ENCODE results near the gene RBM5.

The RBM5 gene

DNA sequence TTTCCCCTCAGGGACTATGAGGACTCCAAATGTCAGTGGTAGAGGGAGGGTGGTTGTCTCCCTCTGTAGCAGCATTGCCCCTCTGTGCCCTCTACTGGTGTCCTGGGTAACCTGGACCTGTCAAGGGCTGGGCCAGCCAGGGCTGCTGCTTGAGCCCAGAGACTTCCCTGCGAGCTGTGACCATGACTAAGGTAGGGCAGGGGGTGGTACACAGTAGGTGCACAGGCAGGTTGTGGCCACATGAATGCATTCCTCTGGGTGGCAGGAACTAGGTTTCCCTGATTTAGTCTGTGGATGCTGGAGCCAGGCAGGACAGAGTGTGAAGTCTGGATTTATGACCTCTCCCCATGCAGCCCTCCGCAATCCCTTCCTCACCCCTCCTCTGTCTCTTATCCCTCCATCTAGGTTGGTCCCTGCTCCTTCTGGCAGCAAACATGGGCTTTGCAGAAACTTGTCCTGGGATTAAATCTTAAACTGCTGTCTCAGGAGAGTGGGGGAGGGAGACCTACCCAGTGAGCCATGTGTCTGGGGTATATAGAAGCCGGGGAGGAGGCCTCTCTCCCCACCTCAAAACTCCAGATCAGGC lies 57.7 kb downstream of the RBM5 start:
- H3K4me3 ChIP-seq (ENCODE audit: low read depth, low read length) = no peak overlapping the region
- H3K9me3 ChIP-seq (ENCODE audit: control insufficient read depth, insufficient read depth, low read depth, low read length) = no peaks in the 10 kb centered on the region
- POLR2A ChIA-PET = no interaction called here
- no peak overlapping the region for H3K27ac ChIP-seq (ENCODE audit: extremely low read depth, low read depth, low read length)
- TF ChIP-seq ZNF48 (tag by site-specific recombination; IDR thresholded peaks at IDR 0.05) = no peak
- TF ChIP-seq ZNF777 (tag by site-specific recombination; IDR thresholded peaks at IDR 0.05; ENCODE audit: borderline replicate concordance) = no peak
- no peak for TF ChIP-seq ZNF366 (tag by site-specific recombination; conservative IDR thresholded peaks at IDR 0.05)
- 0 out of 2 replicates have a peak, but pooled peaks have one; percentile 29 for TF ChIP-seq ZBTB6 (tag by site-specific recombination; IDR thresholded peaks at IDR 0.05)
- TF ChIP-seq, protein P1, sequence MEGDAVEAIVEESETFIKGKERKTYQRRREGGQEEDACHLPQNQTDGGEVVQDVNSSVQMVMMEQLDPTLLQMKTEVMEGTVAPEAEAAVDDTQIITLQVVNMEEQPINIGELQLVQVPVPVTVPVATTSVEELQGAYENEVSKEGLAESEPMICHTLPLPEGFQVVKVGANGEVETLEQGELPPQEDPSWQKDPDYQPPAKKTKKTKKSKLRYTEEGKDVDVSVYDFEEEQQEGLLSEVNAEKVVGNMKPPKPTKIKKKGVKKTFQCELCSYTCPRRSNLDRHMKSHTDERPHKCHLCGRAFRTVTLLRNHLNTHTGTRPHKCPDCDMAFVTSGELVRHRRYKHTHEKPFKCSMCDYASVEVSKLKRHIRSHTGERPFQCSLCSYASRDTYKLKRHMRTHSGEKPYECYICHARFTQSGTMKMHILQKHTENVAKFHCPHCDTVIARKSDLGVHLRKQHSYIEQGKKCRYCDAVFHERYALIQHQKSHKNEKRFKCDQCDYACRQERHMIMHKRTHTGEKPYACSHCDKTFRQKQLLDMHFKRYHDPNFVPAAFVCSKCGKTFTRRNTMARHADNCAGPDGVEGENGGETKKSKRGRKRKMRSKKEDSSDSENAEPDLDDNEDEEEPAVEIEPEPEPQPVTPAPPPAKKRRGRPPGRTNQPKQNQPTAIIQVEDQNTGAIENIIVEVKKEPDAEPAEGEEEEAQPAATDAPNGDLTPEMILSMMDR (tag by site-specific recombination; IDR thresholded peaks at IDR 0.05) = peak; percentile 59
- TF ChIP-seq ZNF792 (tag by site-specific recombination; IDR thresholded peaks at IDR 0.05) = no peak
- TF ChIP-seq, protein P2, sequence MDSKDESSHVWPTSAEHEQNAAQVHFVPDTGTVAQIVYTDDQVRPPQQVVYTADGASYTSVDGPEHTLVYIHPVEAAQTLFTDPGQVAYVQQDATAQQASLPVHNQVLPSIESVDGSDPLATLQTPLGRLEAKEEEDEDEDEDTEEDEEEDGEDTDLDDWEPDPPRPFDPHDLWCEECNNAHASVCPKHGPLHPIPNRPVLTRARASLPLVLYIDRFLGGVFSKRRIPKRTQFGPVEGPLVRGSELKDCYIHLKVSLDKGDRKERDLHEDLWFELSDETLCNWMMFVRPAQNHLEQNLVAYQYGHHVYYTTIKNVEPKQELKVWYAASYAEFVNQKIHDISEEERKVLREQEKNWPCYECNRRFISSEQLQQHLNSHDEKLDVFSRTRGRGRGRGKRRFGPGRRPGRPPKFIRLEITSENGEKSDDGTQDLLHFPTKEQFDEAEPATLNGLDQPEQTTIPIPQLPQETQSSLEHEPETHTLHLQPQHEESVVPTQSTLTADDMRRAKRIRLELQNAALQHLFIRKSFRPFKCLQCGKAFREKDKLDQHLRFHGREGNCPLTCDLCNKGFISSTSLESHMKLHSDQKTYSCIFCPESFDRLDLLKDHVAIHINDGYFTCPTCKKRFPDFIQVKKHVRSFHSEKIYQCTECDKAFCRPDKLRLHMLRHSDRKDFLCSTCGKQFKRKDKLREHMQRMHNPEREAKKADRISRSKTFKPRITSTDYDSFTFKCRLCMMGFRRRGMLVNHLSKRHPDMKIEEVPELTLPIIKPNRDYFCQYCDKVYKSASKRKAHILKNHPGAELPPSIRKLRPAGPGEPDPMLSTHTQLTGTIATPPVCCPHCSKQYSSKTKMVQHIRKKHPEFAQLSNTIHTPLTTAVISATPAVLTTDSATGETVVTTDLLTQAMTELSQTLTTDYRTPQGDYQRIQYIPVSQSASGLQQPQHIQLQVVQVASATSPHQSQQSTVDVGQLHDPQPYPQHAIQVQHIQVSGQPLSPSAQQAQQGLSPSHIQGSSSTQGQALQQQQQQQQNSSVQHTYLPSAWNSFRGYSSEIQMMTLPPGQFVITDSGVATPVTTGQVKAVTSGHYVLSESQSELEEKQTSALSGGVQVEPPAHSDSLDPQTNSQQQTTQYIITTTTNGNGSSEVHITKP (tag by site-specific recombination; IDR thresholded peaks at IDR 0.05) = peak; percentile 80
- H3K4me1 ChIP-seq (ENCODE audit: control insufficient read depth, insufficient read depth, low read length) = no peaks in the 10 kb centered on the region
- CTCF ChIA-PET = no interaction called here
- H3K36me3 ChIP-seq (ENCODE audit: control insufficient read depth in 2 of 2, insufficient read depth in 1 of 2, low read length in 2 of 2) = no peaks in the 10 kb centered on the region

GRCh38 chr3:50147016-50147415 lies 58.3 kb downstream of the RBM5 start:
- Histone ChIP-seq H3K9me3 (ENCODE audit: control insufficient read depth, insufficient read depth, low read depth, low read length) (no peaks in the 10 kb centered on the region), H3K4me1 (ENCODE audit: control insufficient read depth, insufficient read depth, low read length) (no peaks in the 10 kb centered on the region), H3K27ac (ENCODE audit: extremely low read depth, low read depth, low read length) (no peak overlapping the region), H3K36me3 (ENCODE audit: control insufficient read depth in 2 of 2, insufficient read depth in 1 of 2, low read length in 2 of 2) (no peaks in the 10 kb centered on the region), H3K4me3 (ENCODE audit: low read depth, low read length) (no peak overlapping the region)
- TF ChIP-seq INSM2 (tag by site-specific recombination; IDR thresholded peaks at IDR 0.05) = no peak
- POLR2A ChIA-PET = no interaction called here
- CTCF ChIA-PET = no interaction called here

GRCh38 chr3:50147447-50147846 lies 58.7 kb downstream of the RBM5 start:
- ChIA-PET POLR2A (no interaction called here), CTCF (no interaction called here)
- Histone ChIP-seq H3K36me3 (ENCODE audit: control insufficient read depth in 2 of 2, insufficient read depth in 1 of 2, low read length in 2 of 2) (no peaks in the 10 kb centered on the region), H3K9me3 (ENCODE audit: control insufficient read depth, insufficient read depth, low read depth, low read length) (no peaks in the 10 kb centered on the region), H3K4me3 (ENCODE audit: low read depth, low read length) (no peak overlapping the region), H3K4me1 (ENCODE audit: control insufficient read depth, insufficient read depth, low read length) (no peaks in the 10 kb centered on the region), H3K27ac (ENCODE audit: extremely low read depth, low read depth, low read length) (no peak overlapping the region)
- TF ChIP-seq ELK4 (IDR thresholded peaks at IDR 0.05; ENCODE audit: borderline replicate concordance, low read depth, low read length) = no peak
- TF ChIP-seq, protein P1 (tag by site-specific recombination; IDR thresholded peaks at IDR 0.05) = no peak
- TF ChIP-seq ZNF341 (tag by site-specific recombination; IDR thresholded peaks at IDR 0.05; ENCODE audit: low read depth) = no peak
- no peak for TF ChIP-seq ZNF791 (tag by site-specific recombination; IDR thresholded peaks at IDR 0.05)
- TF ChIP-seq, protein P3, sequence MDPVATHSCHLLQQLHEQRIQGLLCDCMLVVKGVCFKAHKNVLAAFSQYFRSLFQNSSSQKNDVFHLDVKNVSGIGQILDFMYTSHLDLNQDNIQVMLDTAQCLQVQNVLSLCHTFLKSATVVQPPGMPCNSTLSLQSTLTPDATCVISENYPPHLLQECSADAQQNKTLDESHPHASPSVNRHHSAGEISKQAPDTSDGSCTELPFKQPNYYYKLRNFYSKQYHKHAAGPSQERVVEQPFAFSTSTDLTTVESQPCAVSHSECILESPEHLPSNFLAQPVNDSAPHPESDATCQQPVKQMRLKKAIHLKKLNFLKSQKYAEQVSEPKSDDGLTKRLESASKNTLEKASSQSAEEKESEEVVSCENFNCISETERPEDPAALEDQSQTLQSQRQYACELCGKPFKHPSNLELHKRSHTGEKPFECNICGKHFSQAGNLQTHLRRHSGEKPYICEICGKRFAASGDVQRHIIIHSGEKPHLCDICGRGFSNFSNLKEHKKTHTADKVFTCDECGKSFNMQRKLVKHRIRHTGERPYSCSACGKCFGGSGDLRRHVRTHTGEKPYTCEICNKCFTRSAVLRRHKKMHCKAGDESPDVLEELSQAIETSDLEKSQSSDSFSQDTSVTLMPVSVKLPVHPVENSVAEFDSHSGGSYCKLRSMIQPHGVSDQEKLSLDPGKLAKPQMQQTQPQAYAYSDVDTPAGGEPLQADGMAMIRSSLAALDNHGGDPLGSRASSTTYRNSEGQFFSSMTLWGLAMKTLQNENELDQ (tag by site-specific recombination; IDR thresholded peaks at IDR 0.05; ENCODE audit: low read depth) = no peak
- TF ChIP-seq REPIN1 (tag by site-specific recombination; IDR thresholded peaks at IDR 0.05; ENCODE audit: low read depth) = no peak
- TF ChIP-seq, protein P4, sequence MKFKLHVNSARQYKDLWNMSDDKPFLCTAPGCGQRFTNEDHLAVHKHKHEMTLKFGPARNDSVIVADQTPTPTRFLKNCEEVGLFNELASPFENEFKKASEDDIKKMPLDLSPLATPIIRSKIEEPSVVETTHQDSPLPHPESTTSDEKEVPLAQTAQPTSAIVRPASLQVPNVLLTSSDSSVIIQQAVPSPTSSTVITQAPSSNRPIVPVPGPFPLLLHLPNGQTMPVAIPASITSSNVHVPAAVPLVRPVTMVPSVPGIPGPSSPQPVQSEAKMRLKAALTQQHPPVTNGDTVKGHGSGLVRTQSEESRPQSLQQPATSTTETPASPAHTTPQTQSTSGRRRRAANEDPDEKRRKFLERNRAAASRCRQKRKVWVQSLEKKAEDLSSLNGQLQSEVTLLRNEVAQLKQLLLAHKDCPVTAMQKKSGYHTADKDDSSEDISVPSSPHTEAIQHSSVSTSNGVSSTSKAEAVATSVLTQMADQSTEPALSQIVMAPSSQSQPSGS (tag by site-specific recombination; IDR thresholded peaks at IDR 0.05; ENCODE audit: low read depth) = no peak

All from HEK293 (cell line).